Caco-2 (cell line): ENCODE data around the gene TRIM2. TPM values are rescaled to one million over a fixed set of nuclear protein-coding genes. Genes with fewer than 3 reads are reported as not detected.

Source experiments
- Bru-seq: library from RNA; stranded (reverse); fragments of 400-500 nt; gene quantifications from one replicate; lab custom pipeline; 2021; lab: Mats Ljungman, UMichigan
- BruChase-seq, 2 experiments: library from RNA; stranded (reverse); fragments of 400-500 nt; gene quantifications; one replicate each; lab custom pipeline; 2021; lab: Mats Ljungman, UMichigan
- BruUV-seq: library from RNA; stranded (reverse); fragments of 400-500 nt; replicated peaks from 2 replicates; lab custom pipeline; 2021; lab: Mats Ljungman, UMichigan
- CTCF ChIA-PET: fragments of 300-600 bp; sonication (Branson Sonifier 250); formaldehyde crosslinking; loops from one replicate; lab custom pipeline; 2022; ENCODE audit warnings: antibody characterized with exemption; lab: Charles Lee
- POLR2A ChIA-PET: fragments of 300-600 bp; sonication (Branson Sonifier 250); formaldehyde crosslinking; loops from one replicate; lab custom pipeline; 2022; ENCODE audit warnings: antibody characterized with exemption; lab: Charles Lee
- DNase-seq, 2 experiments: peaks; one replicate each; pipeline versions ENCODE4 v3.0.0 to v3.0.0-alpha.2; 2020 to 2022
- H3K27me3 ChIP-seq: replicated peaks from 2 replicates; pipeline ENCODE4 v1.6.0; 2011; ENCODE audit warnings: low read length; ENCODE audit not compliant: control insufficient read depth, insufficient read depth
- H3K36me3 ChIP-seq: 2 replicates; pipeline ENCODE4 v1.5.1; 2011; ENCODE audit warnings: low read length; ENCODE audit not compliant: control insufficient read depth, insufficient read depth
- H3K4me1 ChIP-seq: fragments of 250-450 bp; sonication (Bioruptor Pico); 2 replicates; pipeline ENCODE4 v1.5.1; 2020; ENCODE audit warnings: mild to moderate bottlenecking
- H3K4me3 ChIP-seq: 2 replicates; pipeline ENCODE4 v1.5.1; 2011; ENCODE audit warnings: low read depth, mild to moderate bottlenecking, control low read depth, low read length
- H3K9me3 ChIP-seq: fragments of 250-450 bp; sonication (Bioruptor Pico); 2 replicates; pipeline ENCODE4 v1.5.1; 2020; ENCODE audit warnings: mild to moderate bottlenecking, moderate library complexity
- H3K27ac Mint-ChIP-seq: one replicate; pipeline ENCODE4 v1.8.0; 2022; ENCODE audit warnings: mixed read lengths; ENCODE audit not compliant: unreplicated experiment
- H3K27me3 Mint-ChIP-seq: one replicate; pipeline ENCODE4 v1.8.0; 2022; ENCODE audit warnings: mixed read lengths; ENCODE audit not compliant: insufficient read depth, unreplicated experiment
- H3K36me3 Mint-ChIP-seq: one replicate; pipeline ENCODE4 v1.8.0; 2022; ENCODE audit warnings: mild to moderate bottlenecking, mixed read lengths; ENCODE audit not compliant: insufficient read depth, unreplicated experiment
- H3K4me1 Mint-ChIP-seq: one replicate; pipeline ENCODE4 v1.8.0; 2022; ENCODE audit warnings: low read depth, mixed read lengths; ENCODE audit not compliant: unreplicated experiment
- H3K4me3 Mint-ChIP-seq: one replicate; pipeline ENCODE4 v1.8.0; 2022; ENCODE audit warnings: mild to moderate bottlenecking, moderate library complexity, mixed read lengths; ENCODE audit not compliant: unreplicated experiment
- H3K9me3 Mint-ChIP-seq: one replicate; pipeline ENCODE4 v1.8.0; 2022; ENCODE audit warnings: mixed read lengths; ENCODE audit not compliant: unreplicated experiment
- CTCF ChIP-seq, 2 experiments: fragments of 200-600 bp in 1 of 2; IDR thresholded peaks; 1 replicate in 1 of 2; 2 replicates in 1 of 2; pipeline versions ENCODE4 v1.5.1 to v1.8.0; 2011 to 2022; ENCODE audit warnings: antibody characterized with exemption in 1 of 2, control low read depth in 1 of 2, inconsistent platforms in 1 of 2, low read depth in 1 of 2, low read length in 1 of 2, mild to moderate bottlenecking in 1 of 2, moderate library complexity in 1 of 2; ENCODE audit not compliant: insufficient read depth in 1 of 2, severe bottlenecking in 1 of 2, unreplicated experiment in 1 of 2
- intact Hi-C: fragments of 100-400 bp; cut with micrococcal nuclease; formaldehyde crosslinking; loops from one replicate; pipeline ENCODE4 v1.10.0; 2022; ENCODE audit not compliant: unreplicated experiment
- long read RNA-seq: library from polyadenylated mRNA; stranded (forward); transcript quantifications from one replicate; pipeline ENCODE4 v2.0.0, GENCODE V29; 2022
- total RNA-seq: library from RNA; stranded (reverse); gene quantifications from 2 replicates; pipeline ENCODE4 v1.2.3, GENCODE V29; 2022

Gene TRIM2
- total RNA-seq, result 62.0 and 62.3 TPM in 2 replicates
- percentile 87 among the genes with signal in this experiment for Bru-seq, nascent RNA
- percentile 76 among the genes with signal in this experiment for BruChase-seq, experiment 1, labeled RNA remaining after a 2-hour chase
- BruChase-seq, experiment 2, labeled RNA remaining after a 6-hour chase, result percentile 79 among the genes with signal in this experiment
- long read RNA-seq, full-length matches to known transcripts, result 24 of 59 reads
- long read RNA-seq, partial matches to known transcripts, result 13 of 59 reads
- long read RNA-seq, other reads (novel, unspliced or antisense), result 22 of 59 reads

- no TSS peak for BruUV-seq
- no peaks in the 10 kb centered on the region for H3K9me3 ChIP-seq
- peaks cover 2% of the 10 kb centered on the region for H3K36me3 Mint-ChIP-seq
- peaks cover 19% of the 10 kb centered on the region for H3K4me1 Mint-ChIP-seq
- H3K36me3 ChIP-seq, result no peaks in the 10 kb centered on the region
- H3K27me3 Mint-ChIP-seq, result no peaks in the 10 kb centered on the region
- H3K4me3 Mint-ChIP-seq, result peak within 1 kb of the TSS; percentile 96
- TF ChIP-seq CTCF (IDR thresholded peaks at IDR 0.05; ENCODE audit: insufficient read depth in 1 of 2, low read depth in 1 of 2, low read length in 1 of 2, severe bottlenecking in 1 of 2, unreplicated experiment in 1 of 2), result no peak
- H3K27me3 ChIP-seq, result no peaks in the 10 kb centered on the region
- H3K9me3 Mint-ChIP-seq, result no peaks in the 10 kb centered on the region
- H3K4me3 ChIP-seq, result peak within 1 kb of the TSS; percentile 73
- intact Hi-C loops, result loop anchor here (2.0 kb wide), 2 partner anchors 39 to 51 kb away; no protein-coding TSS in a partner anchor
- peak within 1 kb of the TSS; percentile 87 for H3K27ac Mint-ChIP-seq
- peaks cover 43% of the 10 kb centered on the region for H3K4me1 ChIP-seq
- ChIA-PET POLR2A (interaction anchor here (0.6 to 1.5 kb wide), 3 partner anchors 8 to 62 kb away, joined by 3 read pairs; no protein-coding TSS in a partner anchor), CTCF (interaction anchor here (0.9 to 1.5 kb wide), 4 partner anchors 28 to 69 kb away, joined by 3 to 18 read pairs (median 4); no protein-coding TSS in a partner anchor)
- DNase-seq, result peak; percentile 85 to 91
Observed at GRCh38 chr4:153204247-153204671, at the start of gene TRIM2. Gene TRIM2 (plus strand): TSS chr4:153204443. CDS start chr4:153204531, 88 bp downstream.

- H3K36me3 ChIP-seq, result no peaks in the 10 kb centered on the region
- Mint-ChIP-seq H3K27ac (no peak overlapping the region), H3K4me1 (peaks cover 14% of the 10 kb centered on the region), H3K27me3 (peaks cover 2% of the 10 kb centered on the region), H3K9me3 (no peaks in the 10 kb centered on the region), H3K4me3 (no peak overlapping the region), H3K36me3 (peaks cover 4% of the 10 kb centered on the region)
- TF ChIP-seq CTCF (IDR thresholded peaks at IDR 0.05; ENCODE audit: insufficient read depth in 1 of 2, low read depth in 1 of 2, low read length in 1 of 2, severe bottlenecking in 1 of 2, unreplicated experiment in 1 of 2), result no peak
- ChIA-PET CTCF (no interaction called here), POLR2A (no interaction called here)
- intact Hi-C loops, result no loop called here
- H3K9me3 ChIP-seq, result no peaks in the 10 kb centered on the region
- BruUV-seq, result no TSS peak
- no peak for DNase-seq
- no peaks in the 10 kb centered on the region for H3K27me3 ChIP-seq
- H3K4me3 ChIP-seq, result no peak overlapping the region
- peaks cover 13% of the 10 kb centered on the region for H3K4me1 ChIP-seq
Observed at GRCh38 chr4:153155686-153156085, 48.6 kb upstream of the TRIM2 start.

- H3K27ac Mint-ChIP-seq, result no peak overlapping the region
- Histone ChIP-seq H3K27me3 (no peaks in the 10 kb centered on the region), H3K36me3 (no peaks in the 10 kb centered on the region), H3K9me3 (no peaks in the 10 kb centered on the region), H3K4me3 (no peak overlapping the region), H3K4me1 (peaks cover 13% of the 10 kb centered on the region)
- peak in 1 of 2 experiments; percentile 14 for DNase-seq
- ChIA-PET POLR2A (no interaction called here), CTCF (no interaction called here)
- no peaks in the 10 kb centered on the region for H3K9me3 Mint-ChIP-seq
- H3K4me3 Mint-ChIP-seq, result no peak overlapping the region
- intact Hi-C loops, result no loop called here
- H3K36me3 Mint-ChIP-seq, result peaks cover 4% of the 10 kb centered on the region
- TF ChIP-seq CTCF (IDR thresholded peaks at IDR 0.05; ENCODE audit: insufficient read depth in 1 of 2, low read depth in 1 of 2, low read length in 1 of 2, severe bottlenecking in 1 of 2, unreplicated experiment in 1 of 2), result peak in 1 of 2 experiments; percentile 12
- BruUV-seq, result no TSS peak
- peaks cover 2% of the 10 kb centered on the region for H3K27me3 Mint-ChIP-seq
- peaks cover 14% of the 10 kb centered on the region for H3K4me1 Mint-ChIP-seq
Observed at GRCh38 chr4:153156263-153156662, 48.0 kb upstream of the TRIM2 start.
